Sigmoid colon (tissue), 4 donors: ENCODE data around the gene SCAI.

Experiments
- CTCF ChIP-seq, 4 experiments: fragments of 450-650 bp in 3 of 4; fragments of 200-600 bp in 1 of 4; IDR thresholded peaks; one replicate each; pipeline ENCODE4 v1.5.1; 2016 to 2019; ENCODE audit warnings: antibody characterized with exemption in 4 of 4, mild to moderate bottlenecking in 3 of 4, moderate library complexity in 2 of 4
- EP300 ChIP-seq, 4 donors: sonication (generic); formaldehyde crosslinking; IDR thresholded peaks; one replicate each; pipeline ENCODE4 v1.6.1; 2017; ENCODE audit warnings: antibody characterized with exemption in 4 of 4
- POLR2A ChIP-seq, 2 donors: fragments of 450-650 bp; IDR thresholded peaks; one replicate each; pipeline ENCODE4 v1.6.1; 2016; ENCODE audit warnings: antibody characterized with exemption in 2 of 2, mild to moderate bottlenecking in 2 of 2, moderate library complexity in 2 of 2
- POLR2AphosphoS5 ChIP-seq, 4 donors: sonication (generic); formaldehyde crosslinking; IDR thresholded peaks; one replicate each; pipeline ENCODE4 v1.6.1; 2017; ENCODE audit warnings: antibody characterized with exemption in 4 of 4

- no peak for TF ChIP-seq POLR2A (IDR thresholded peaks at IDR 0.05)
- TF ChIP-seq CTCF (IDR thresholded peaks at IDR 0.05): no peak
- TF ChIP-seq POLR2AphosphoS5 (IDR thresholded peaks at IDR 0.05): no peak
- no peak for TF ChIP-seq EP300 (IDR thresholded peaks at IDR 0.05)
These were observed 1.6 kb downstream of the SCAI start for GRCh38 chr9:125141751-125142150.
